ENCODE measurements around the gene ANKS1B.
"Not testable (repeated sequence)": the region's sequence is repeated elsewhere in the genome, so short reads cannot be mapped to it uniquely, and the experiment has no call there.

Gene ANKS1B

GRCh38 chr12:99004799-99005466 lies 979.8 kb downstream of the ANKS1B start:
- DNase-seq (ENCODE audit: low spot score), result peak; percentile 69

- no peak for DNase-seq (ENCODE audit: low spot score)
Measured at GRCh38 chr12:99002731-99003130, 982.0 kb downstream of the ANKS1B start.

- DNase-seq (ENCODE audit: low spot score), result no peak
Measured at GRCh38 chr12:99002156-99002555, 982.6 kb downstream of the ANKS1B start.

GRCh38 chr12:98999559-98999958 lies 985.2 kb downstream of the ANKS1B start:
- peak; percentile 50 for DNase-seq (ENCODE audit: low spot score)

- DNase-seq (ENCODE audit: low spot score), result peak; percentile 80
Measured at GRCh38 chr12:98998697-98999299, 985.9 kb downstream of the ANKS1B start.

- peak; percentile 81 for DNase-seq (ENCODE audit: low spot score)
Measured at GRCh38 chr12:98997899-98998298, 986.8 kb downstream of the ANKS1B start.

GRCh38 chr12:98990648-98991047 lies 994.1 kb downstream of the ANKS1B start:
- DNase-seq (ENCODE audit: low spot score), result no peak

GRCh38 chr12:98985156-98985555 lies 999.6 kb downstream of the ANKS1B start:
- DNase-seq (ENCODE audit: low spot score), result no peak

GRCh38 chr12:98983647-98984046 lies 1001.1 kb downstream of the ANKS1B start:
- DNase-seq (ENCODE audit: low spot score), result no peak

- no peak for DNase-seq (ENCODE audit: low spot score)
Measured at GRCh38 chr12:98980508-98980907, 1004.2 kb downstream of the ANKS1B start.

GRCh38 chr12:98977186-98977585 lies 1007.5 kb downstream of the ANKS1B start:
- no peak for DNase-seq (ENCODE audit: low spot score)

- DNase-seq (ENCODE audit: low spot score), result no peak
Measured at GRCh38 chr12:98974767-98975381, 1009.9 kb downstream of the ANKS1B start.

- no peak for DNase-seq (ENCODE audit: low spot score)
Measured at GRCh38 chr12:98973395-98973794, 1011.3 kb downstream of the ANKS1B start.

GRCh38 chr12:98970950-98971349 lies 1013.8 kb downstream of the ANKS1B start:
- DNase-seq (ENCODE audit: low spot score), result no peak

GRCh38 chr12:98970210-98970609 lies 1014.5 kb downstream of the ANKS1B start:
- DNase-seq (ENCODE audit: low spot score), result no peak

GRCh38 chr12:98968896-98969295 lies 1015.8 kb downstream of the ANKS1B start:
- DNase-seq (ENCODE audit: low spot score), result peak; percentile 50

- DNase-seq (ENCODE audit: low spot score), result not testable (repeated sequence)
Measured at GRCh38 chr12:98957135-98957534, 1027.6 kb downstream of the ANKS1B start.

- DNase-seq (ENCODE audit: low spot score), result peak; percentile 16
Measured at GRCh38 chr12:98955284-98955683, 1029.5 kb downstream of the ANKS1B start.

GRCh38 chr12:98954506-98954905 lies 1030.2 kb downstream of the ANKS1B start:
- no peak for DNase-seq (ENCODE audit: low spot score)

GRCh38 chr12:98951406-98951805 lies 1033.3 kb downstream of the ANKS1B start:
- peak; percentile 97 for DNase-seq (ENCODE audit: low spot score)

GRCh38 chr12:98948343-98948949 lies 1036.3 kb downstream of the ANKS1B start:
- DNase-seq (ENCODE audit: low spot score), result no peak

- DNase-seq (ENCODE audit: low spot score), result no peak
Measured at GRCh38 chr12:98945864-98946263, 1038.9 kb downstream of the ANKS1B start.

GRCh38 chr12:98939926-98940325 lies 1044.8 kb downstream of the ANKS1B start:
- DNase-seq (ENCODE audit: low spot score), result no peak
